ENCODE data around the gene CCDC13. TPM values are rescaled to one million over a fixed set of nuclear protein-coding genes. Genes with fewer than 3 reads are reported as not detected.
"Not testable (repeated sequence)": the region's sequence is repeated elsewhere in the genome, so short reads cannot be mapped to it uniquely, and the experiment has no call there.

Gene CCDC13
- polyA plus RNA-seq, 1 donor (not counting 4 experiments of a cell fraction or from before 2014, with no cell fraction given): 0.21 TPM

- H2AFZ ChIP-seq (ENCODE audit: control insufficient read depth, low read length); H3K36me3 ChIP-seq (ENCODE audit: control insufficient read depth in 2 of 2, extremely low read depth in 1 of 2, insufficient read depth in 2 of 2, low read length in 2 of 2); H3K27me3 ChIP-seq (ENCODE audit: control insufficient read depth, extremely low read depth, insufficient read depth, low read length); dilution Hi-C loops (cut with MboI; ENCODE audit: extremely low pct_ligation_motif_present, low sequenced_read_pairs); DNase-seq (ENCODE audit: low read depth, low spot score); H3K27ac ChIP-seq (ENCODE audit: control insufficient read depth, insufficient read depth, low read length); H3K9ac ChIP-seq (ENCODE audit: control insufficient read depth, extremely low read depth, insufficient read depth, low read length); H3K9me3 ChIP-seq (ENCODE audit: control insufficient read depth, low read depth, low read length); H4K20me1 ChIP-seq (ENCODE audit: control insufficient read depth, extremely low read depth, insufficient read depth, low read length); H3K4me1 ChIP-seq (ENCODE audit: control insufficient read depth, extremely low read depth, insufficient read depth, low read length); H3K9me1 ChIP-seq (ENCODE audit: control insufficient read depth, extremely low read depth, insufficient read depth, low read length); FAIRE-seq; H3K79me2 ChIP-seq (ENCODE audit: control insufficient read depth, insufficient read depth, low read length); H3K4me3 ChIP-seq (ENCODE audit: control insufficient read depth in 2 of 3, extremely low read depth in 1 of 3, insufficient read depth in 2 of 3, low read depth in 1 of 3, low read length in 3 of 3); H3K4me2 ChIP-seq (ENCODE audit: control insufficient read depth, extremely low read depth, insufficient read depth, low read depth, low read length): not testable (repeated sequence)
Observed at GRCh38 chr3:42810706-42811105, 37.7 kb upstream of the CCDC13 start.

GRCh38 chr3:42809202-42809601, 36.1 kb upstream of the CCDC13 start, which contains the start of gene ACKR2:
Gene ACKR2 (plus strand): TSS chr3:42809445. CDS start chr3:42864503, 55,058 bp downstream.
- Histone ChIP-seq H4K20me1 (ENCODE audit: control insufficient read depth, extremely low read depth, insufficient read depth, low read length) (no peaks in the 10 kb centered on the region), H3K9me1 (ENCODE audit: control insufficient read depth, extremely low read depth, insufficient read depth, low read length) (no peaks in the 10 kb centered on the region), H3K4me3 (ENCODE audit: control insufficient read depth in 2 of 3, extremely low read depth in 1 of 3, insufficient read depth in 2 of 3, low read depth in 1 of 3, low read length in 3 of 3) (no peak within 1 kb of the TSS), H3K4me2 (ENCODE audit: control insufficient read depth, extremely low read depth, insufficient read depth, low read depth, low read length) (no peak within 1 kb of the TSS), H3K27me3 (ENCODE audit: control insufficient read depth, extremely low read depth, insufficient read depth, low read length) (no peaks in the 10 kb centered on the region), H3K9me3 (ENCODE audit: control insufficient read depth, low read depth, low read length) (no peaks in the 10 kb centered on the region), H3K9ac (ENCODE audit: control insufficient read depth, extremely low read depth, insufficient read depth, low read length) (no peak within 1 kb of the TSS), H3K27ac (ENCODE audit: control insufficient read depth, insufficient read depth, low read length) (no peak within 1 kb of the TSS), H3K36me3 (ENCODE audit: control insufficient read depth in 2 of 2, extremely low read depth in 1 of 2, insufficient read depth in 2 of 2, low read length in 2 of 2) (no peaks in the 10 kb centered on the region), H2AFZ (ENCODE audit: control insufficient read depth, low read length) (no peak within 1 kb of the TSS), H3K79me2 (ENCODE audit: control insufficient read depth, insufficient read depth, low read length) (no peaks in the 10 kb centered on the region), H3K4me1 (ENCODE audit: control insufficient read depth, extremely low read depth, insufficient read depth, low read length) (peaks cover 5% of the 10 kb centered on the region)
- no peak for FAIRE-seq
- dilution Hi-C loops (cut with MboI; ENCODE audit: extremely low pct_ligation_motif_present, low sequenced_read_pairs): no loop called here
- DNase-seq (ENCODE audit: low read depth, low spot score): no peak
- TF ChIP-seq EZH2 (IDR thresholded peaks at IDR 0.05; ENCODE audit: low read length) (no peak), CTCF (optimal IDR thresholded peaks at IDR 0.05 in 1 of 3, IDR thresholded peaks at IDR 0.05 in 1 of 3, conservative IDR thresholded peaks at IDR 0.05 in 1 of 3; ENCODE audit: extremely low read depth in 1 of 3, insufficient read depth in 2 of 3, low read length in 3 of 3) (no peak)

GRCh38 chr3:42807929-42808328, 34.9 kb upstream of the CCDC13 start:
- dilution Hi-C loops (cut with MboI; ENCODE audit: extremely low pct_ligation_motif_present, low sequenced_read_pairs): no loop called here
- Histone ChIP-seq H3K9me1 (ENCODE audit: control insufficient read depth, extremely low read depth, insufficient read depth, low read length) (no peaks in the 10 kb centered on the region), H3K27me3 (ENCODE audit: control insufficient read depth, extremely low read depth, insufficient read depth, low read length) (no peaks in the 10 kb centered on the region), H3K27ac (ENCODE audit: control insufficient read depth, insufficient read depth, low read length) (no peak overlapping the region), H4K20me1 (ENCODE audit: control insufficient read depth, extremely low read depth, insufficient read depth, low read length) (no peaks in the 10 kb centered on the region), H3K4me1 (ENCODE audit: control insufficient read depth, extremely low read depth, insufficient read depth, low read length) (peaks cover 5% of the 10 kb centered on the region), H3K36me3 (ENCODE audit: control insufficient read depth in 2 of 2, extremely low read depth in 1 of 2, insufficient read depth in 2 of 2, low read length in 2 of 2) (no peaks in the 10 kb centered on the region), H3K9ac (ENCODE audit: control insufficient read depth, extremely low read depth, insufficient read depth, low read length) (no peak overlapping the region), H3K4me2 (ENCODE audit: control insufficient read depth, extremely low read depth, insufficient read depth, low read depth, low read length) (no peak overlapping the region), H3K4me3 (ENCODE audit: control insufficient read depth in 2 of 3, extremely low read depth in 1 of 3, insufficient read depth in 2 of 3, low read depth in 1 of 3, low read length in 3 of 3) (no peak overlapping the region), H3K79me2 (ENCODE audit: control insufficient read depth, insufficient read depth, low read length) (peaks cover 12% of the 10 kb centered on the region), H2AFZ (ENCODE audit: control insufficient read depth, low read length) (no peak overlapping the region), H3K9me3 (ENCODE audit: control insufficient read depth, low read depth, low read length) (no peaks in the 10 kb centered on the region)
- DNase-seq (ENCODE audit: low read depth, low spot score) (no peak), FAIRE-seq (no peak)
- TF ChIP-seq EZH2 (IDR thresholded peaks at IDR 0.05; ENCODE audit: low read length) (no peak), CTCF (optimal IDR thresholded peaks at IDR 0.05 in 1 of 3, IDR thresholded peaks at IDR 0.05 in 1 of 3, conservative IDR thresholded peaks at IDR 0.05 in 1 of 3; ENCODE audit: extremely low read depth in 1 of 3, insufficient read depth in 2 of 3, low read length in 3 of 3) (no peak)
